Measurements from ENCODE around the gene PLEKHG3. TPM values are rescaled to one million over a fixed set of nuclear protein-coding genes. Genes with fewer than 3 reads are reported as not detected.

The PLEKHG3 gene
- total RNA-seq, 6 experiments from 2014 or later = 6.0 to 11.7 (median 9.2) TPM

DNA sequence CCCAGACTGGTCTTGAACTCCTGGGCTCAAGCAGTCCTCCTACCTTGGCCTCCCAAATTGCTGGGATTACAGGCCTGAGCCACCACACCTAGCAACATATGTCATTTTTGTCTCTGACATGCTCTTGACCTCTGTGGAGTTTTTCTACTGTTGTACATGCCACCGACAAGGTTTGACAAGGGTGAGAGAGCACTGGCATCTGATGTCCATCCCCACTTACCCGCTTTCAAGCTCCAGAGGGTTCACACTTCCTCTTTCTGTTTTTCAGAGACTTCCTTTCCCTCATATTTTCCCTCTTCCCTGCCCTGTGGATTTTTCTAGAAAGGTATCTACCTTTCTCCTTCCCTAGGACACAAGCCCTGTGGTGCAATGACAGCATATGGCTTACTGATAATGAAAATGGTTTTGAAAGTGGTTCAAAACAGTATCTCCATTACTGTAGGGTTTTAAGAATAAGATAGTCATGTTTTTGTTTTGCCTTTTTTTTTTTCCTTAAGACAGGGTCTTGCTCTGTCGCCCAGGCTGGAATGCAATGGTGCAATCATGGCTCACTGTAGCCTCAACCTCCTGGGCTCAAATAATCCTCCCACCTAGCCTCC lies 27.7 kb upstream of the PLEKHG3 start:
- Mint-ChIP-seq H3K4me1 (ENCODE audit: low read depth) (peaks cover 9% of the 10 kb centered on the region), H3K36me3 (ENCODE audit: low read depth) (no peaks in the 10 kb centered on the region), H3K27ac (no peak overlapping the region), H3K4me3 (no peak overlapping the region), H3K27me3 (ENCODE audit: insufficient read depth) (peaks cover 4% of the 10 kb centered on the region), H3K9me3 (no peaks in the 10 kb centered on the region)
- TF ChIP-seq, protein P1, sequence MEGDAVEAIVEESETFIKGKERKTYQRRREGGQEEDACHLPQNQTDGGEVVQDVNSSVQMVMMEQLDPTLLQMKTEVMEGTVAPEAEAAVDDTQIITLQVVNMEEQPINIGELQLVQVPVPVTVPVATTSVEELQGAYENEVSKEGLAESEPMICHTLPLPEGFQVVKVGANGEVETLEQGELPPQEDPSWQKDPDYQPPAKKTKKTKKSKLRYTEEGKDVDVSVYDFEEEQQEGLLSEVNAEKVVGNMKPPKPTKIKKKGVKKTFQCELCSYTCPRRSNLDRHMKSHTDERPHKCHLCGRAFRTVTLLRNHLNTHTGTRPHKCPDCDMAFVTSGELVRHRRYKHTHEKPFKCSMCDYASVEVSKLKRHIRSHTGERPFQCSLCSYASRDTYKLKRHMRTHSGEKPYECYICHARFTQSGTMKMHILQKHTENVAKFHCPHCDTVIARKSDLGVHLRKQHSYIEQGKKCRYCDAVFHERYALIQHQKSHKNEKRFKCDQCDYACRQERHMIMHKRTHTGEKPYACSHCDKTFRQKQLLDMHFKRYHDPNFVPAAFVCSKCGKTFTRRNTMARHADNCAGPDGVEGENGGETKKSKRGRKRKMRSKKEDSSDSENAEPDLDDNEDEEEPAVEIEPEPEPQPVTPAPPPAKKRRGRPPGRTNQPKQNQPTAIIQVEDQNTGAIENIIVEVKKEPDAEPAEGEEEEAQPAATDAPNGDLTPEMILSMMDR (IDR thresholded peaks at IDR 0.05) = no peak
- DNase-seq = no peak

DNA sequence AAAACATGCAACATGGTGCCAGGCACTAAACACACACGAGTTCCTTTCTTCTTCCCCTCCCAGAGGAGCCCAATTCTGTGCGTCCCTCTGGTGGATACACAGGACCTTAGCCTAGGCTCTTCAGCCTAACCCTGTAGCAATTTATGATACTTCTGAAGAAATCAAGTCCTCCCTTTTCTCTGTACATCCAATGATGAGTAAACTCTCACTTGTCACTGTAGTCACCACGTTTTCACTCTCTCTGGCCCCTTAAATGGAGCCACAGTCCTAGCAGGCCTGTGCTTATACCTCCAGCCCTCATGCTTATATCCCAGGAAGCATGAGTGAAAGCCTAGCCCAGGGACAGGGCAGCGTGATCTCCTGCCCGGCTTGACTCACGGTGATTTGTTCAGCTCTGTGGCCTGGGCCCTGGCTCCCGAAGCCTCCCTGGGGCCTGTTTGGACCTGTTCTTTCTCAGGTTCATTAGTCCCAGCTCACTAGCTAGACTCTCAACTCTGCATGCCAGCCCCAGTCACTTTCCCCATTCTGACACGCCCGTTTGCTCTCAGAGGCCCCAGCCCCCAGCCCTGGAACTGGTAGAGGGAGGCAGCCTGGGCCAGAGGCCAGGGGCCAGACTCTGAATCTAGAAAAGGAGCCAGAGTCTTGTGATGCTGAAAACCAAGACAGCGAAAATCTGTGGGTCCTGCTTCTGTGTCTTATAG lies 24.1 kb upstream of the PLEKHG3 start:
- H3K27me3 Mint-ChIP-seq (ENCODE audit: insufficient read depth) = no peaks in the 10 kb centered on the region; the same call in none of the 2 replicates
- no peak overlapping the region for H3K4me3 Mint-ChIP-seq
- TF ChIP-seq, protein P1 (IDR thresholded peaks at IDR 0.05) = no peak
- DNase-seq = no peak
- H3K36me3 Mint-ChIP-seq (ENCODE audit: low read depth) = no peaks in the 10 kb centered on the region
- no peaks in the 10 kb centered on the region for H3K9me3 Mint-ChIP-seq
- peaks cover 19% of the 10 kb centered on the region for H3K4me1 Mint-ChIP-seq (ENCODE audit: low read depth)
- H3K27ac Mint-ChIP-seq = no peak overlapping the region

DNA sequence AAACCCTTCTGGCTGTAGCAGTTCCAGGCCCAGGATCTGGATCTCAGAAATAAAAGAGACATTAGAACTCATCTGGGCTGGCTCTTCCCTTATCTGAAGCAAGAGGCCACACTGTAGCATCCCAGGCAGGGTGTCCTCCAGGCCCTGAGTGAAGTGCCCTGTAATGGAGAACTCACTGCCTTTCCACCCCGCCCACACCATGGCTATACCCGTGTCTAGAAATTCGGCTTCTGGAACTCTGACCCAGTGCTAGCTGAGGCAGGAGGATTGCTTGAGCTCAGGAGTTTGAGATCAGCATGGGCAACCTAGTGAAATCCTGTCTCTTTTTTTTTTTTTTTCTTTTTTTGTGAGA lies 23.5 kb upstream of the PLEKHG3 start:
- Mint-ChIP-seq H3K36me3 (ENCODE audit: low read depth) (no peaks in the 10 kb centered on the region), H3K27me3 (ENCODE audit: insufficient read depth) (no peaks in the 10 kb centered on the region; the same call in none of the 2 replicates), H3K9me3 (no peaks in the 10 kb centered on the region), H3K4me1 (ENCODE audit: low read depth) (peaks cover 19% of the 10 kb centered on the region), H3K27ac (no peak overlapping the region), H3K4me3 (no peak overlapping the region)
- TF ChIP-seq, protein P1 (IDR thresholded peaks at IDR 0.05) = no peak
- no peak for DNase-seq

DNA sequence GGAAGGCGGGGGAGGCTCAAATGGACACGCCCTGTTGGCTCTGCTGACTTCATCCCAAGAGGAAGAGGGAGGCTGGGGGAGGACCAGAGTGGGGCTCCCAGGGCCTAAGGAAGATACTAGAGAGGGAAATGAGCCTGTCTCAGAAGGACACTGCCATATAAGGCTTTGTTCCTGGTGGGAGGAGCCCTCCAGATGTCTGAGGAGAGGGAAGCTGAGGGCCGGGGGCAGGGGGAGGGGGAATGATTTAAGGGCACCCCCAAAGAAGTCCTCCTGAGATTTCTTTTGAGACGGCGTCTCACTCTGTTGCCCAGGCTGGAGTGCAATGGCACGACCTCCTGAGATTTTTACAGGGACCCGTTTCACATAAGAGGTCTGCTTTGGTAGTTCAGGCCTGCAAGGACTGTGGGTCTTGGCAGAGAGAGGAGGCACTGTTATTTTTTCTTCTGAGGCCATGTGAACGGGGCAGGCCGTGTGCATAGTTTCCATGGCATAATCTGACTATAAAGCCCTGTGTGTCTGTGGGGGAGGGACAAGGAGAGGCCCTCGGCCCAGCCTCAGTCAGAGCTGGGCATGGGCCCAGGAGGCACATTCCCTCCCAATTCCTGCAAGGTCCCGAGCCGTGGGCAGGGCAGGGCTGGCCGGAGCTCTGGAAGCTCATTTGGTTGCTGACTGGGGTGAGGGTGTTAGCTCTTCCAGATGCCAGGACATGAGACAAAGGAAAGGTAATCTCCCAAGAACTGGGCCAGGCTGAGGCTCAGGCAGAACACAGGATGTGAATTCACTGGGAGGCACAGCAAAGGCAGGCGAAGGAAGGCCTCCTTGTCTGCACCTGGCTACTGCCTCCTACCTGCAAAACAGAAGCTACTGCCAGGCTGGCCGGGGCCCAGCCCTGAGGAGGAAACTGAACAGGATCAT lies 22.2 kb upstream of the PLEKHG3 start:
- Mint-ChIP-seq H3K36me3 (ENCODE audit: low read depth) (no peaks in the 10 kb centered on the region), H3K4me3 (0 out of 2 replicates have a peak overlapping the region, but pooled peaks have one; percentile 2), H3K27me3 (ENCODE audit: insufficient read depth) (no peaks in the 10 kb centered on the region; the same call in 1 of the 2 replicates), H3K4me1 (ENCODE audit: low read depth) (peaks cover 19% of the 10 kb centered on the region), H3K9me3 (no peaks in the 10 kb centered on the region), H3K27ac (peak overlapping the region; percentile 75)
- TF ChIP-seq, protein P1 (IDR thresholded peaks at IDR 0.05) = no peak
- peak; percentile 27 for DNase-seq

DNA sequence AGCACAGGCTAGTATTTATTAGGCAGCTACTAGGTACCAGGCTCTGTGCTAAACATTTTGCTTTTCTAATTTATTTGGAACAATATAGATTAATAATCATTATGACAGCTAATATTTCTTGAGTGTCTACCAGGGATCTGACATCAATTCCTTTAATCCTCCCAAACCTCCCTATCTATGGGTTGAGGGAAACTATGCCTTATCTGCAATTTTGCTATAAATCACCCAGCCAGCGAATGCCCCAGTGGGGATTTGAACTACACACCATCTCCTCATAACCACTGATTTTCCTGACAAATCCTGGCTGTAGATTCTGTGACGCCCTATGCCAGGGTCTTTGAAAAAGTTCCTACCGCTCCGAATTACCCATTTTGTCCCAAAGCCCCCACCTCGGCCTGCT lies 21.4 kb upstream of the PLEKHG3 start:
- Mint-ChIP-seq H3K4me1 (ENCODE audit: low read depth) (peaks cover 19% of the 10 kb centered on the region), H3K27me3 (ENCODE audit: insufficient read depth) (peaks cover 4% of the 10 kb centered on the region; the same call in 1 of the 2 replicates), H3K4me3 (no peak overlapping the region), H3K9me3 (no peaks in the 10 kb centered on the region), H3K27ac (no peak overlapping the region), H3K36me3 (ENCODE audit: low read depth) (no peaks in the 10 kb centered on the region)
- DNase-seq = no peak
- TF ChIP-seq, protein P1 (IDR thresholded peaks at IDR 0.05) = no peak
